ENCODE results near the gene AMELX. TPM values are rescaled to one million over a fixed set of nuclear protein-coding genes. Genes with fewer than 3 reads are reported as not detected.

The AMELX gene
- total RNA-seq, 2 donors from 2014 or later = not detected

- Histone ChIP-seq H3K4me3 (no peak overlapping the region), H3K9me3 (no peaks in the 10 kb centered on the region), H3K27me3 (no peaks in the 10 kb centered on the region), H3K27ac (no peak overlapping the region), H3K36me3 (no peaks in the 10 kb centered on the region), H3K4me1 (no peaks in the 10 kb centered on the region), H3K9ac (ENCODE audit: low read depth in 2 of 2, low read length in 2 of 2) (no peak overlapping the region)
- no peak for DNase-seq
- intact Hi-C loops (cut with DNase I) = no loop called here
- TF ChIP-seq CTCF (IDR thresholded peaks at IDR 0.05) = no peak
Measured at GRCh38 chrX:11337292-11338009, 44.2 kb downstream of the AMELX start.

- no peaks in the 10 kb centered on the region for H3K36me3 ChIP-seq
- no peak overlapping the region for H3K27ac ChIP-seq
- no peaks in the 10 kb centered on the region for H3K27me3 ChIP-seq
- no peak overlapping the region for H3K4me3 ChIP-seq
- no peaks in the 10 kb centered on the region for H3K4me1 ChIP-seq
- DNase-seq = peak; percentile 30
- intact Hi-C loops (cut with DNase I) = no loop called here
- H3K9me3 ChIP-seq = no peaks in the 10 kb centered on the region
- no peak for TF ChIP-seq CTCF (IDR thresholded peaks at IDR 0.05)
- no peak overlapping the region for H3K9ac ChIP-seq (ENCODE audit: low read depth in 2 of 2, low read length in 2 of 2)
Measured at GRCh38 chrX:11341274-11342201, 48.3 kb downstream of the AMELX start.

GRCh38 chrX:11342673-11343072 is 49.5 kb downstream of the AMELX start:
- DNase-seq = no peak
- Histone ChIP-seq H3K27me3 (no peaks in the 10 kb centered on the region), H3K4me1 (no peaks in the 10 kb centered on the region), H3K36me3 (no peaks in the 10 kb centered on the region), H3K4me3 (no peak overlapping the region), H3K27ac (no peak overlapping the region), H3K9ac (ENCODE audit: low read depth in 2 of 2, low read length in 2 of 2) (no peak overlapping the region), H3K9me3 (no peaks in the 10 kb centered on the region)
- intact Hi-C loops (cut with DNase I) = no loop called here
- TF ChIP-seq CTCF (IDR thresholded peaks at IDR 0.05) = no peak

GRCh38 chrX:11346121-11346682 is 53.0 kb downstream of the AMELX start:
- H3K4me3 ChIP-seq = no peak overlapping the region
- no peak overlapping the region for H3K27ac ChIP-seq
- no peaks in the 10 kb centered on the region for H3K36me3 ChIP-seq
- H3K9me3 ChIP-seq = no peaks in the 10 kb centered on the region
- H3K27me3 ChIP-seq = no peaks in the 10 kb centered on the region
- no peak for DNase-seq
- no peak overlapping the region for H3K9ac ChIP-seq (ENCODE audit: low read depth in 2 of 2, low read length in 2 of 2)
- TF ChIP-seq CTCF (IDR thresholded peaks at IDR 0.05) = no peak
- H3K4me1 ChIP-seq = no peaks in the 10 kb centered on the region
- intact Hi-C loops (cut with DNase I) = no loop called here

- Histone ChIP-seq H3K36me3 (no peaks in the 10 kb centered on the region), H3K27ac (no peak overlapping the region), H3K27me3 (no peaks in the 10 kb centered on the region), H3K4me3 (no peak overlapping the region), H3K4me1 (no peaks in the 10 kb centered on the region), H3K9ac (ENCODE audit: low read depth in 2 of 2, low read length in 2 of 2) (no peak overlapping the region), H3K9me3 (no peaks in the 10 kb centered on the region)
- no peak for TF ChIP-seq CTCF (IDR thresholded peaks at IDR 0.05)
- no peak for DNase-seq
- intact Hi-C loops (cut with DNase I) = no loop called here
Measured at GRCh38 chrX:11347300-11347699, 54.1 kb downstream of the AMELX start.

Measured in colonic mucosa (tissue), 4 donors.